C1 segment of cervical spinal cord (tissue), 14 donors: ENCODE data around the gene PPP4R3C.
"Not testable (repeated sequence)": the region's sequence is repeated elsewhere in the genome, so short reads cannot be mapped to it uniquely, and the experiment has no call there.

Experiments
- DNase-seq, 14 donors: peaks; one replicate each; lab custom pipeline; 2025; lab: John Stamatoyannopoulos, UW

The PPP4R3C gene

GRCh38 chrX:27463187-27463586, at the start of gene PPP4R3C:
Gene PPP4R3C (minus strand): TSS chrX:27463341. CDS start chrX:27463296, 45 bp downstream.
- no peak for DNase-seq

- DNase-seq: no peak
These were observed 28.3 kb upstream of the PPP4R3C start for GRCh38 chrX:27491397-27491796.

GRCh38 chrX:27466051-27466450, 2.9 kb upstream of the PPP4R3C start:
- no peak for DNase-seq

GRCh38 chrX:27465036-27465435, 1.9 kb upstream of the PPP4R3C start:
- DNase-seq: no peak

- not testable (repeated sequence) for DNase-seq
These were observed 4.0 kb downstream of the PPP4R3C start for GRCh38 chrX:27459129-27459528.

- DNase-seq: not testable (repeated sequence)
These were observed 4.6 kb downstream of the PPP4R3C start for GRCh38 chrX:27458544-27458943.

- DNase-seq: no peak
These were observed 11.8 kb downstream of the PPP4R3C start for GRCh38 chrX:27451324-27451723.

GRCh38 chrX:27446423-27446822, 16.7 kb downstream of the PPP4R3C start:
- DNase-seq: no peak

GRCh38 chrX:27445438-27445837, 17.7 kb downstream of the PPP4R3C start:
- no peak for DNase-seq

GRCh38 chrX:27444093-27444908, 18.8 kb downstream of the PPP4R3C start:
- no peak for DNase-seq

GRCh38 chrX:27442392-27442791, 20.7 kb downstream of the PPP4R3C start:
- DNase-seq: not testable (repeated sequence)

- DNase-seq: no peak
These were observed 23.4 kb downstream of the PPP4R3C start for GRCh38 chrX:27439771-27440170.

GRCh38 chrX:27438937-27439336, 24.2 kb downstream of the PPP4R3C start:
- no peak for DNase-seq

- DNase-seq: no peak
These were observed 28.1 kb downstream of the PPP4R3C start for GRCh38 chrX:27435031-27435430.
